ENCODE measurements around the gene PHKB.
A peak's percentile ranks its signal among the peaks of the same experiment; 100 is the strongest.
"Not testable (repeated sequence)": the region's sequence is repeated elsewhere in the genome, so short reads cannot be mapped to it uniquely, and the experiment has no call there.

Gene PHKB

DNA sequence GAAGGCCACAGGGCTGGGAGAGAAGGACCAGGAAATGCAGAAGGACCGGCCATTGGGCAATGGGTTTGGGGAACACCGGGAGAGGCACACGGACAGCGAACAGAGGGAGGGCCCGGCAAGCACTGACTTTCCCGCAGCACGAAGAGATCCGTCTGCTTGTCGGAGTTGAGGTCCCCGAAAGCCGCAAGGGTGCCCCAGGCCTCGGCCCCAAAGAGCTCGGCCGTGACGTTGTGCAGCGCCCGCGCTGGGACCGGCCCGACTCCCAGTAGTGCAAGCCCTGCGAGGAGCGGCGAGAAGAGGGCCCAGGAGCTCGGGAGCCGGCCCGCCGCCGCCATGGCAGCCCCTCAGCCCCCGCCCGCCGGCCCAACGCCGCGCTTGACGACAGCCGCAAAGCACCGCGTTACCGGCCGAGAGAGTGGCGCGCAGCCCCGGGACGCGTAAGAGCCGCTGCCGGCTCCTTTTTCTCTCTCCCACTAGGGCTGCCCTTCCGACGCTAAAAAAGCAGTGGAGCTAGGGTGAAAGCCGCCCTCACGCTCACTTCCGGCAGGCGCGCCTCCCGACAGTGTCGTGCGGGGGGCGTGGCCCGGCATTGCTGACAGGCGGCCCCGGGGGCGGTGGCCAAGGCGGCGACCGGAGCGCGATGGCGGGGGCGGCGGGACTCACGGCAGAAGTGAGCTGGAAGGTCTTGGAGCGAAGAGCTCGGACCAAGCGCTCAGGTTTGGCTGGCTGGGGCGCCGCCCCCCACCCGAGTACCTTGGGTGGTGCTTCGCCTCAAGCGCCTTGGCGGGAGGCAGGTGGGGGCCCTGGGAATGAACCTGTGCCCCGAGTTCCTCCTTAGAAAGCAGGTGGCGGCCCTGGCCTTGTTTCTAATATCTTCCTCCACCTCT is at the start of gene PHKB, which contains the start of gene ITFG1:
TSS of gene PHKB (plus strand) at position 621 of the 887 bp plus-strand sequence. CDS start at position 641, 20 bp downstream.
TSS of gene ITFG1 (minus strand) at position 353 of the 887 bp plus-strand sequence. CDS start at position 335, 18 bp downstream.
- in situ Hi-C loops (cut with MboI; ENCODE audit: low sequenced_read_pairs, unreplicated experiment): no loop called here
- DNase-seq (ENCODE audit: low spot score): peak; percentile 94
- TF ChIP-seq, protein P1, sequence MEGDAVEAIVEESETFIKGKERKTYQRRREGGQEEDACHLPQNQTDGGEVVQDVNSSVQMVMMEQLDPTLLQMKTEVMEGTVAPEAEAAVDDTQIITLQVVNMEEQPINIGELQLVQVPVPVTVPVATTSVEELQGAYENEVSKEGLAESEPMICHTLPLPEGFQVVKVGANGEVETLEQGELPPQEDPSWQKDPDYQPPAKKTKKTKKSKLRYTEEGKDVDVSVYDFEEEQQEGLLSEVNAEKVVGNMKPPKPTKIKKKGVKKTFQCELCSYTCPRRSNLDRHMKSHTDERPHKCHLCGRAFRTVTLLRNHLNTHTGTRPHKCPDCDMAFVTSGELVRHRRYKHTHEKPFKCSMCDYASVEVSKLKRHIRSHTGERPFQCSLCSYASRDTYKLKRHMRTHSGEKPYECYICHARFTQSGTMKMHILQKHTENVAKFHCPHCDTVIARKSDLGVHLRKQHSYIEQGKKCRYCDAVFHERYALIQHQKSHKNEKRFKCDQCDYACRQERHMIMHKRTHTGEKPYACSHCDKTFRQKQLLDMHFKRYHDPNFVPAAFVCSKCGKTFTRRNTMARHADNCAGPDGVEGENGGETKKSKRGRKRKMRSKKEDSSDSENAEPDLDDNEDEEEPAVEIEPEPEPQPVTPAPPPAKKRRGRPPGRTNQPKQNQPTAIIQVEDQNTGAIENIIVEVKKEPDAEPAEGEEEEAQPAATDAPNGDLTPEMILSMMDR (IDR thresholded peaks at IDR 0.05; ENCODE audit: borderline replicate concordance, control extremely low read depth, extremely low read depth, insufficient read depth, missing control alignments): no peak

DNA sequence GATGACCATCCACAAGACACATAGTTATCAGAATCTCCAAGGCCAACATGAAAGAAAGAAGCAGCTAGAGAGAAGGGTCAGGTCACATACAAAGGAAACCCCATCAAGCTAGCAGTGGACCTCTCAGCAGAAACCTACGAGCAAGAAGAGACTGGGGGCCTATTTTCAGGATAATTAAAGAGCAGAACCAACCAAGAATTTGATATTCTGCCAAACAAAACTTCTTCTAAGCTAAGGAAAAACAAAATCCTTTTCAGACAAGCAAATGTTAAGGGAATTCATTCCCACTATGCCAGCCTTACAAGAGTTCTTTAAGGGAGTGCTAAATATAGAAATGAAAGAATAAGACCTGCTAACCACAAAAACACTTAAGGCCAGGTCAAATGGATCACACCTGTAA is 48.1 kb upstream of the PHKB start:
- no peak for DNase-seq (ENCODE audit: low spot score)
- in situ Hi-C loops (cut with MboI; ENCODE audit: low sequenced_read_pairs, unreplicated experiment): no loop called here
- TF ChIP-seq, protein P1 (IDR thresholded peaks at IDR 0.05; ENCODE audit: borderline replicate concordance, control extremely low read depth, extremely low read depth, insufficient read depth, missing control alignments): no peak

DNA sequence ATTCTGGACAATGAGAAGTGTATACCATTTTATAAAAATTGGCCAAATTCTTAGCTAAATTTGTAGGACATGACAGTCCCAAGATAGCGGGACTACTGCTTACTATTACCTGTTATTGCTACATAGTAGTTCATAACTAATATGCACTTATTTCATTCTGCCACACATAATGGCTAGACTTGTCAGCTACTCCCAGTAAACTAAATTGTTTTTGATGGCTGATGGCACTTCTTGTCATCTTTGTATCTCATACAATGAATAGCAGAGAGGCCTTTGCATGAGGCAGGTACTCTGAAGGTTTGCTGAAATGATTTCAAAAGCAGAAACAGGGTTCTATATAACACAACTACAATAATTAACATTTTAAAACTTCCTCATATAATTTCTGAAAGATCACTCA is 44.3 kb upstream of the PHKB start:
- no peak for DNase-seq (ENCODE audit: low spot score)
- TF ChIP-seq, protein P1 (IDR thresholded peaks at IDR 0.05; ENCODE audit: borderline replicate concordance, control extremely low read depth, extremely low read depth, insufficient read depth, missing control alignments): no peak
- in situ Hi-C loops (cut with MboI; ENCODE audit: low sequenced_read_pairs, unreplicated experiment): no loop called here

DNA sequence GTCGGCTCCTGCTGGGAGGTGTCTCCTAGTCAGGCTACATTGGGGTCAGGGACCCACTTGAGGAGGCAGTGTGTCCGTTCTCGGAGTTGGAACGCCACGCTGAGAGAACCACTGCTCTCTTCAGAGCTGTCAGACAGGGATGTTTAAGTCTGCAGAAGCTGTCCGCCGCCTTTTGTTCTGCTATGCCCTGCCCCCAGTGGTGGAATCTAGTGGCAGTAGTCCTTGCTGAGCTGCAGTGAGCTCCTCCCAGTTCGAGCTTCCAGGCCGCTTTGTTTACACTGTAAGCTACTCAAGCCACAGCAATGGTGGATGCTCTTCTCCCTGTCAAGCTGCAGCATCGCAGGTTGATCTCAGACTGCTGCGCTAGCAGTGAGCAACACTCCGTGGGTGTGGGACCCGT is 36.3 kb upstream of the PHKB start:
- in situ Hi-C loops (cut with MboI; ENCODE audit: low sequenced_read_pairs, unreplicated experiment): no loop called here
- DNase-seq (ENCODE audit: low spot score): no peak
- TF ChIP-seq, protein P1 (IDR thresholded peaks at IDR 0.05; ENCODE audit: borderline replicate concordance, control extremely low read depth, extremely low read depth, insufficient read depth, missing control alignments): no peak

DNA sequence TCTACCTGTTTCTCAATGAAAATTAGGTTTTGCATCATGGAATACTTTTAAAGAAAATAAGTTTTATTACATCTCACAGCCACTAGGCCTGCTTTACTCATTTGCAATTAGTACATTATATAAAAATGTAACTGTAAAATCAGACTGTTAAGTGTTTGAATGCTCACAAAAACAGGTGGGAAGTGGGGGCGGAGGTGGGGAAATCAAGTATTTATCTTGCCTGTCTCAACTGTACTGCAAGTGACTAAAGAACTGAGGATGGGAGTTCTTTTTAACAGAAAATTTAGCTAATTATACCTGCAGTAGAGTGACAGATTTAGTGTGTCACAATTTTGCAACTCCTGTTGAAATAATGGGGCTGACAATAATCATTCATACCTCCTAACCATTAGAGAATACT is 34.3 kb upstream of the PHKB start:
- in situ Hi-C loops (cut with MboI; ENCODE audit: low sequenced_read_pairs, unreplicated experiment): no loop called here
- TF ChIP-seq, protein P1 (IDR thresholded peaks at IDR 0.05; ENCODE audit: borderline replicate concordance, control extremely low read depth, extremely low read depth, insufficient read depth, missing control alignments): no peak

DNA sequence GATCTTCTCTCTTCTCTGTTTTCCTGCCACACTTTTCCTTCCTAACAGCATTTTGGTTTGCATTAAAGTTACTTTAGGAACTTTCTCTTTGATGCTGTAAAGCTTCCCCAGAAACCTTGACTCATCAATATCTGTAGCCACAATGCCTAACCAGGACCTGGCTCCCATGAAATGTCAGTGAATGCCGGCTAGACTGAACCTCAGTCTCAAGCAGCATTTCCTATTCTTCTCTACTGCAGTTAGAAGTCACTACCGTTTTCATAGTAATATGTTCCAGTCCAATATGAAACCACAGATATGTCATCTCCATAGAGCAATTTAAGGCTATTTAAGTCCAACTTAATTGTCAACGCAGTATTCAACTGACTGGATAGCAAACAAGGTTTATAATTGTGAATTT is 29.2 kb upstream of the PHKB start:
- DNase-seq (ENCODE audit: low spot score): no peak
- TF ChIP-seq, protein P1 (IDR thresholded peaks at IDR 0.05; ENCODE audit: borderline replicate concordance, control extremely low read depth, extremely low read depth, insufficient read depth, missing control alignments): no peak
- in situ Hi-C loops (cut with MboI; ENCODE audit: low sequenced_read_pairs, unreplicated experiment): no loop called here

More for the DNA sequence above, 34.3 kb upstream of the PHKB start:
- no peak for DNase-seq (ENCODE audit: low spot score)

DNA sequence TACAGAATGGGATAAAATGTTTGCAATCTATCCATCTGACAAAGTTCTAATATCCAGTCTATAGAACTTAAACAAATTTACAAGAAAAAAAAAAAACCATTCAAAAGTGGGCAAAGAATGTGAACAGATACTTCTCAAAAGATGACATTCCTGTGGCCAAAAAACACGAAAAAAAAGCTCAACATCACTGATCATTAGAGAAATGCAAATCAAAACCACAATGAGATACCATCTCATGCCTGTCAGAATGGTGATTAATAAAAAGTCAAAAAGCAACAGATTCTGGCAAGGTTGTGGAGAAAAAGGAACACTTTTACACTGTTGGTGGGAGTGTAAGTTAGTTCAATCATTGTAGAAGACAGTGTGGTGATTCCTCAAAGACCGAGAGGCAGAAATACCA is 26.9 kb upstream of the PHKB start:
- in situ Hi-C loops (cut with MboI; ENCODE audit: low sequenced_read_pairs, unreplicated experiment); DNase-seq (ENCODE audit: low spot score): not testable (repeated sequence)

DNA sequence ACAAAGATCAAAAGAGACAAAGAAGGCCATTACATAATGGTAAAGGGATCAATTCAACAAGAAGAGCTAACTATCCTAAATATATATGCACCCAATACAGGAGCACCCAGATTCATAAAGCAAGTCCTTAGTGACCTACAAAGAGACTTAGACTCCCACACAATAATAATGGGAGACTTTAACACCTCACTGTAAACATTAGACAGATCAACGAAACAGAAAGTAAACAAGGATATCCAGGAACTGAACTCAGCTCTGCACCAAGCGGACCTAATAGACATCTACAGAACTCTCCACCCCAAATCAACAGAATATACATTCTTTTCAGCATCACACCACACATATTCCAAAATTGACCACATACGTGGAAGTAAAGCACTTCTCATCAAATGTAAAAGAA is 21.1 kb upstream of the PHKB start:
- DNase-seq (ENCODE audit: low spot score); in situ Hi-C loops (cut with MboI; ENCODE audit: low sequenced_read_pairs, unreplicated experiment): not testable (repeated sequence)

DNA sequence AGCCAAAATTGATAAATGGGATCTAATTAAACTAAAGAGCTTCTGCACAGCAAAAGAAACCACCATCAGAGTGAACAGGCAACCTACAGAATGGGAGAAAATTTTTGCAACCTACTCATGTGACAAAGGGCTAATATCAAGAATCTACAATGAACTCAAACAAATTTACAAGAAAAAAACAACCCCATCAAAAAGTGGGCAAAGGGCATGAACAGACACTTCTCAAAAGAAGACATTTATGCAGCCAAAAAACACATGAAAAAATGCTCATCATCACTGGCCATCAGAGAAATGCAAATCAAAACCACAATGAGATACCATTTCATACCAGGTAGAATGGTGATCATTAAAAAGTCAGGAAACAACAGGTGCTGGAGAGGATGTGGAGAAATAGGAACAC is 18.2 kb upstream of the PHKB start:
- in situ Hi-C loops (cut with MboI; ENCODE audit: low sequenced_read_pairs, unreplicated experiment); DNase-seq (ENCODE audit: low spot score): not testable (repeated sequence)
